ENCODE measurements around the gene CHN1. TPM values are rescaled to one million over a fixed set of nuclear protein-coding genes. Genes with fewer than 3 reads are reported as not detected.
A peak's percentile ranks its signal among the peaks of the same experiment; 100 is the strongest.

CHN1 gene
- total and polyA plus RNA-seq, 4 donors, result 18.8 to 29.8 (median 24.1) TPM

DNA sequence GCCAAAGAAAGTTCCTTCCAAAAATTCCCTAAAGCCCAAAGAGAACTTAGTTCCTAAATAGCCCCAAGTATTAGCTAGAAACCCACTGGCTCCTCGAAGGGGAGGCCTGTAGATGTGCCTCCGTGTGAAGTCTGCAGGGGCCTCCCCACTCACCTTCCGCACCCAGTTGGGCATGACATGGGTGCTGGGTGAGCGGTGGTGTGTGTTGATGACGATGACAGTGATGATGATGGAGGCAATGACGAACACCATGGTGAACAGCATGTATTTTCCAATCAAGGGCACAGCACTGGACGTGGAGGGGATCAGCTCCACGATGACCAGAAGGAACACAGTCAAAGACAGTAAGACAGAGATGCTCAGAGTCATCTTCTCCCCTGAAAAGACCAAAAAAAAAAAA, 255.4 kb downstream of the CHN1 start:
- WGBS, 2 donors, result 89% methylated on average over 8 of the region's 8 CpGs
- H3K27me3 ChIP-seq (ENCODE audit: control insufficient read depth in 1 of 2, insufficient read depth in 2 of 2, low read length in 1 of 2), result no peaks in the 10 kb centered on the region
- intact Hi-C loops (cut with DNase I), result no loop called here
- ATAC-seq (ENCODE audit: low FRiP score) (no peak), DNase-seq (no peak)
- no peaks in the 10 kb centered on the region for H3K36me3 ChIP-seq (ENCODE audit: control insufficient read depth in 1 of 2, insufficient read depth in 2 of 2, low read length in 1 of 2)
- no peak overlapping the region for H3K4me3 ChIP-seq (ENCODE audit: low read length in 2 of 2)
- no peak overlapping the region for H3K27ac ChIP-seq (ENCODE audit: low read depth in 1 of 2, low read length in 2 of 2)
- no peaks in the 10 kb centered on the region for H3K9me3 ChIP-seq (ENCODE audit: control insufficient read depth, low read length)
- H3K4me1 ChIP-seq (ENCODE audit: control insufficient read depth in 1 of 2, insufficient read depth in 2 of 2, low read length in 2 of 2), result no peaks in the 10 kb centered on the region

GRCh38 chr2:174748948-174749347, 256.2 kb downstream of the CHN1 start:
- intact Hi-C loops (cut with DNase I), result no loop called here
- 0 to 2% methylated on average over 4 of the region's 4 CpGs for WGBS, 2 donors
- Histone ChIP-seq H3K9me3 (ENCODE audit: control insufficient read depth, low read length) (no peaks in the 10 kb centered on the region), H3K27ac (ENCODE audit: low read depth in 1 of 2, low read length in 2 of 2) (no peak overlapping the region), H3K4me1 (ENCODE audit: control insufficient read depth in 1 of 2, insufficient read depth in 2 of 2, low read length in 2 of 2) (no peaks in the 10 kb centered on the region), H3K27me3 (ENCODE audit: control insufficient read depth in 1 of 2, insufficient read depth in 2 of 2, low read length in 1 of 2) (no peaks in the 10 kb centered on the region), H3K36me3 (ENCODE audit: control insufficient read depth in 1 of 2, insufficient read depth in 2 of 2, low read length in 1 of 2) (no peaks in the 10 kb centered on the region), H3K4me3 (ENCODE audit: low read length in 2 of 2) (no peak overlapping the region)
- peak; percentile 78 for ATAC-seq (ENCODE audit: low FRiP score)
- DNase-seq, result peak in 1 of 2 donors; percentile 65

Other genes starting within 250 kb of the CHN1 start
- not detected for gene CHRNA1, start 240.9 kb downstream of the CHN1 start, total RNA-seq
- gene CHRNA1, start 240.9 kb downstream of the CHN1 start, polyA plus RNA-seq, result 1 to 10 TPM in 1 of 2 donors, not detected in 1; 2.0 TPM
- gene ATF2, start 162.8 kb upstream of the CHN1 start, total RNA-seq, result 10 to 100 TPM; 60.4 to 72.0 TPM
- 10 to 100 TPM; 17.3 to 21.5 TPM for gene ATF2, start 162.8 kb upstream of the CHN1 start, polyA plus RNA-seq
- gene ATP5MC3, start 176.3 kb upstream of the CHN1 start, total RNA-seq, result 10 to 100 TPM; 89.7 to 89.9 TPM
- 100 to 1,000 TPM; 146 to 238 TPM for gene ATP5MC3, start 176.3 kb upstream of the CHN1 start, polyA plus RNA-seq

Measured in aorta (tissue), 5 donors.